PC-3 (cell line): ENCODE measurements around the gene AMZ1.

Experiments
- CTCF ChIP-seq: fragments of 300-600 bp; sonication (generic); conservative IDR thresholded peaks from 2 replicates; pipeline ENCODE4 v1.5.1; 2017; ENCODE audit warnings: antibody characterized with exemption, low read depth, mild to moderate bottlenecking, low read length
- EZH2 ChIP-seq: fragments of 300-600 bp; sonication (generic); IDR thresholded peaks from one replicate; pipeline ENCODE4 v1.6.1; 2017; ENCODE audit warnings: antibody characterized with exemption, mild to moderate bottlenecking, low read length; ENCODE audit not compliant: unreplicated experiment

DNA sequence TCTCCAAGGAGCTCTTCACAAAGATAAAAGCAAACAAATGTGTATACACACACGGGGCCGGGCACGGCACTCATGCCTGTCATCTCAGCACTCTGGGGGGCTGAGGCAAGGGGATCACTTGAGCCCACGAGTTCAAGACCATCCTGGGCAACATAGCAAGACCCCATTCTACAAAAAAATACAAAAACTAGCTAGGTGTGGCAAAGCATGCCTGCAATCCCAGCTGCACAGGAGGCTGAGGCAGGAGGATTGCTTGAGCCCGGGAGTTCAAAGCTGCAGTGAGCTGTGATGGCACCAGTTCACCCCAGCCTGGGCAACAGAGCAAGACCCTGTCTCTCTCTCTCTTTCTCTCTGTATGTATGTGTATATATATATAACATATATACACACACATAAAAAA is 33.9 kb upstream of the AMZ1 start:
- TF ChIP-seq CTCF: no peak
- no peak for TF ChIP-seq EZH2
